Smooth muscle cell (in vitro differentiated cells): Measurements from ENCODE around the gene PAF1. TPM values are rescaled to one million over a fixed set of nuclear protein-coding genes. Genes with fewer than 3 reads are reported as not detected.

Experiments used
- DNase-seq: peaks from one replicate; lab custom pipeline; 2025; ENCODE audit not compliant: unreplicated experiment; lab: John Stamatoyannopoulos, UW
- H2AFZ ChIP-seq: fragments of 200-600 bp; sonication (generic); 2 replicates; pipeline ENCODE4 v1.6.0; 2016; ENCODE audit warnings: antibody characterized with exemption, low read depth, mild to moderate bottlenecking
- H3F3A ChIP-seq: fragments of 200-600 bp; sonication (generic); 2 replicates; pipeline ENCODE4 v1.6.0; 2017; ENCODE audit warnings: antibody characterized with exemption, low read depth
- H3K27ac ChIP-seq: fragments of 200-600 bp; sonication (generic); 2 replicates; pipeline ENCODE4 v1.5.1; 2016; ENCODE audit warnings: low read depth, mild to moderate bottlenecking
- H3K27me3 ChIP-seq: fragments of 200-600 bp; sonication (generic); 2 replicates; pipeline ENCODE4 v1.6.1; 2016; ENCODE audit warnings: low read depth, mild to moderate bottlenecking
- H3K36me3 ChIP-seq: fragments of 200-600 bp; sonication (generic); 2 replicates; pipeline ENCODE4 v1.5.1; 2016; ENCODE audit warnings: low read depth
- H3K4me1 ChIP-seq: fragments of 200-600 bp; sonication (generic); 2 replicates; pipeline ENCODE4 v1.5.1; 2016; ENCODE audit warnings: low read depth
- H3K4me2 ChIP-seq: fragments of 200-600 bp; sonication (generic); 2 replicates; pipeline ENCODE4 v1.6.0; 2016; ENCODE audit warnings: mild to moderate bottlenecking
- H3K4me3 ChIP-seq: fragments of 200-600 bp; sonication (generic); 2 replicates; pipeline ENCODE4 v1.5.1; 2016; ENCODE audit warnings: mild to moderate bottlenecking
- H3K79me2 ChIP-seq: fragments of 200-600 bp; sonication (generic); 2 replicates; pipeline ENCODE4 v1.6.0; 2016; ENCODE audit warnings: low read depth, mild to moderate bottlenecking
- H3K9ac ChIP-seq: fragments of 200-600 bp; sonication (generic); 2 replicates; pipeline ENCODE4 v1.6.0; 2016; ENCODE audit warnings: low read depth
- H3K9me3 ChIP-seq: fragments of 200-600 bp; sonication (generic); replicated peaks from 2 replicates; pipeline ENCODE4 v1.5.1; 2016; ENCODE audit warnings: low read depth
- H4K20me1 ChIP-seq: fragments of 200-600 bp; sonication (generic); 2 replicates; pipeline ENCODE4 v1.6.0; 2016; ENCODE audit warnings: low read depth
- WGBS: methylation state at CpG from one replicate; pipeline ENCODE4 v1.1.7; 2016; ENCODE audit warnings: low lambda C conversion rate; 5-methylcytosine and 5-hydroxymethylcytosine counted together
- polyA plus RNA-seq: library from polyadenylated mRNA; unstranded; fragments of >200 nt; fragmentation: Nextera tagmentation; extraction: Ambion mirVana; gene quantifications from 2 replicates; pipeline ENCODE4 v1.2.1, GENCODE V29; 2016
- total RNA-seq: library from RNA; depleted of rRNA; stranded (reverse); fragments of >200 nt; gene quantifications from 2 replicates; pipeline ENCODE4 v1.2.3, GENCODE V29; 2014
- TF ChIP-seq, protein P1 (sequence below): fragments of 200-600 bp; sonication (generic); IDR thresholded peaks from 2 replicates; pipeline ENCODE4 v1.5.1; 2017; ENCODE audit warnings: borderline replicate concordance, mild to moderate bottlenecking, antibody characterized with exemption; ENCODE audit not compliant: insufficient read depth, poor library complexity, severe bottlenecking

Gene PAF1
- total and polyA plus RNA-seq, 2 experiments from 2014 or later = 27.8 to 42.7 TPM

DNA sequence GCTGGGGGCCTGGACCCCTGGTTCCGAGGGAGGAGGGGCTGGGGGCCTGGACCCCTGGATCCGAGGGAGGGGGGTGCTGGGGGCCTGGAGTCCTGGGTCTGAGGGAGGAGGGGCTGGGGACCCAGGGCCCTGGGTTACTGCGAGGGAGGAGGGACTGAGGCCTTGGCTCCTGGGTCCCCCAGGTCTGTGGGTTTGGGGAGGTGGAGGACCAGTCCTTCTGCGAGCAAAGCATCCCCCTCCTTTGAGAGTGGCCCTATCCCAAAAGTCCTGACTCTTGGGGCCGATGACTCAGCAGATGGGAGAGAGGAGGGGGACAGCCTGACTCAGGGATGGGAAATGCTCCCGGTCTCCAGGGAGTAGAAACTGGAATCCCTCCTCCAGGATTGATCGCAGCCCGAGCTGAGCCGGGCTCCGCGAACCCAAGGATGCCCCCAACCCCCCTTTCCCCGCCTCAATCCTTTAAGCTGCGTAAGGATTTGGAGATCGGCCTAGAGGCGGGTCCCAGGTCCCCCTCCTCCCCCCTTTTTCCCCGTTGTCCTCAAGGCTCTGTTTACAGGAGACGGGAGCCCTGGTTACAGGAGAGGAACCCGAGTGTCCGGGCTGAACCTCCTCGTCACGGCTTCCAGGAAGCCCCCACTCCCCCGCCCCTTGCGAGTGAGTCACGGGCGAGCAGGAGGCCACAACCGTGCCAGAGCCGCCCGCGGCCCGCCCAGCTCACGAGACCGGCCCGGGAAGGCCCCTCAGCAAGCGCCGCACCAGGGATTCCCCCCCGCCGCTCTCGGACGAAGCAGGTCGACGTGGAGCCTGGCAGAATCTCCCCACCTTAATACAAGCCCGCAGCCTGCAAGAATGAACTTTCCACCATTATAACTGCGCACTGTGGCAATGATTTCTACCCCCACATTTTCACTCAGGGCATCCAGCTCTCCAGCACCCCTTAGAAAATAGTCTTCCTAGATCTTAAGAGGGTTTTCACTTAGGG is 12.7 kb upstream of the PAF1 start:
- Histone ChIP-seq H3K4me1 (peaks cover 13% of the 10 kb centered on the region), H3F3A (peaks cover 37% of the 10 kb centered on the region), H3K4me2 (peak overlapping the region; percentile 98), H3K36me3 (no peaks in the 10 kb centered on the region), H4K20me1 (peaks cover 19% of the 10 kb centered on the region), H3K79me2 (peaks cover 19% of the 10 kb centered on the region), H3K27ac (peak overlapping the region; percentile 100), H2AFZ (no peak overlapping the region), H3K4me3 (peak overlapping the region; percentile 62), H3K9me3 (no peaks in the 10 kb centered on the region), H3K9ac (peak overlapping the region; percentile 99), H3K27me3 (no peaks in the 10 kb centered on the region)
- TF ChIP-seq, protein P1, sequence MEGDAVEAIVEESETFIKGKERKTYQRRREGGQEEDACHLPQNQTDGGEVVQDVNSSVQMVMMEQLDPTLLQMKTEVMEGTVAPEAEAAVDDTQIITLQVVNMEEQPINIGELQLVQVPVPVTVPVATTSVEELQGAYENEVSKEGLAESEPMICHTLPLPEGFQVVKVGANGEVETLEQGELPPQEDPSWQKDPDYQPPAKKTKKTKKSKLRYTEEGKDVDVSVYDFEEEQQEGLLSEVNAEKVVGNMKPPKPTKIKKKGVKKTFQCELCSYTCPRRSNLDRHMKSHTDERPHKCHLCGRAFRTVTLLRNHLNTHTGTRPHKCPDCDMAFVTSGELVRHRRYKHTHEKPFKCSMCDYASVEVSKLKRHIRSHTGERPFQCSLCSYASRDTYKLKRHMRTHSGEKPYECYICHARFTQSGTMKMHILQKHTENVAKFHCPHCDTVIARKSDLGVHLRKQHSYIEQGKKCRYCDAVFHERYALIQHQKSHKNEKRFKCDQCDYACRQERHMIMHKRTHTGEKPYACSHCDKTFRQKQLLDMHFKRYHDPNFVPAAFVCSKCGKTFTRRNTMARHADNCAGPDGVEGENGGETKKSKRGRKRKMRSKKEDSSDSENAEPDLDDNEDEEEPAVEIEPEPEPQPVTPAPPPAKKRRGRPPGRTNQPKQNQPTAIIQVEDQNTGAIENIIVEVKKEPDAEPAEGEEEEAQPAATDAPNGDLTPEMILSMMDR = no peak
- peak; percentile 96 for DNase-seq
- 3% methylated on average over 28 of the region's 43 CpGs for WGBS

DNA sequence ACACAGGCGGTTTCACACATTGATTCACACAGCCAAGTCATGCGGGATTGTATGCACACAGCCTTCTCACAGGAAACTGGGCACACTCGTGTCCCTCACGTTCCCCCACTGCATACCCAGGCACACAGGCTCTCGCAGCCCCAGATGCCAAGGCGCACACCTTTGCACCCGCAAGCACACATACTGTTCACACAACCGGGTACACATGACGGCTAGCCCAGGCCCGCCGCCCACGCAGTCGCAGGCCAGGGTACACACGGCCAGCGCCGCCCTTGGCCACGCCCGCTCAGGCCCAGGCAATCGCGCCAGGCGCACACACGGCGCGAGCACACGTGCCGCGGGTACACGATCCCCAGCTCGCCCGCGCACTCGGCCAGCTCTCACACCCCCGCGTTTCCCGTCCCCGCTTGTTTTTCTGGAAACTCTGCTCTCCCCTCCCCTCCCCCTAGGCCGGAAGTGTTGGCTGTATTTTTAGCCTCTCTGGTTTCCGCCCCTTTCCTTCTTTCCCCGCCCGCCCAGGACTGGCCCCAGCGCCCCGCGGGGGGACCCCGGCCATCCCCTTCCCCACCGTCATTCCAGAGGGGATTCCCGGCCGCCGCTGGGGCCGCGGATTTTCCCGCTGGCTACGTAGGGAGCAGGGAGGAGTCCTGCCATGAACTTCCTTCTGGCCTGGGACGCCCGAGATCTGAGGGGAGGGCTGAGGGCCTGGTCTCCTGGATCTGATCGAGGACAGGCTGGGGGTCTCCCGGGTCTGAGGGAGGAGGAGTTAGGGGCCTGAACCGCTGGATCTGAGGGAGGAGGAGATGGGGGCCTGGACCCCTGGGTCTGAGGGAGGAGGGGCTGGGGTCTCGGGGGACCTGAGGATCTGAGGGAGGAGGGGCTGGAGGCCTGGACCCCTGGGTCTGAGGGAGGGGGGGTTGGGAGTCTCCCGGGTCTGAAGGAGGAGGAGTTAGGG is 11.7 kb upstream of the PAF1 start:
- Histone ChIP-seq H2AFZ (no peak overlapping the region), H3K27ac (peak overlapping the region; percentile 100), H3K9ac (peak overlapping the region; percentile 99), H3K4me1 (peaks cover 17% of the 10 kb centered on the region), H4K20me1 (peaks cover 9% of the 10 kb centered on the region), H3K27me3 (no peaks in the 10 kb centered on the region), H3F3A (peaks cover 39% of the 10 kb centered on the region), H3K4me2 (peak overlapping the region; percentile 98), H3K79me2 (peaks cover 9% of the 10 kb centered on the region), H3K36me3 (no peaks in the 10 kb centered on the region), H3K9me3 (no peaks in the 10 kb centered on the region), H3K4me3 (peak overlapping the region; percentile 62)
- WGBS = 5% methylated on average over 49 of the region's 59 CpGs
- TF ChIP-seq, protein P1 = no peak
- peak; percentile 86 for DNase-seq

DNA sequence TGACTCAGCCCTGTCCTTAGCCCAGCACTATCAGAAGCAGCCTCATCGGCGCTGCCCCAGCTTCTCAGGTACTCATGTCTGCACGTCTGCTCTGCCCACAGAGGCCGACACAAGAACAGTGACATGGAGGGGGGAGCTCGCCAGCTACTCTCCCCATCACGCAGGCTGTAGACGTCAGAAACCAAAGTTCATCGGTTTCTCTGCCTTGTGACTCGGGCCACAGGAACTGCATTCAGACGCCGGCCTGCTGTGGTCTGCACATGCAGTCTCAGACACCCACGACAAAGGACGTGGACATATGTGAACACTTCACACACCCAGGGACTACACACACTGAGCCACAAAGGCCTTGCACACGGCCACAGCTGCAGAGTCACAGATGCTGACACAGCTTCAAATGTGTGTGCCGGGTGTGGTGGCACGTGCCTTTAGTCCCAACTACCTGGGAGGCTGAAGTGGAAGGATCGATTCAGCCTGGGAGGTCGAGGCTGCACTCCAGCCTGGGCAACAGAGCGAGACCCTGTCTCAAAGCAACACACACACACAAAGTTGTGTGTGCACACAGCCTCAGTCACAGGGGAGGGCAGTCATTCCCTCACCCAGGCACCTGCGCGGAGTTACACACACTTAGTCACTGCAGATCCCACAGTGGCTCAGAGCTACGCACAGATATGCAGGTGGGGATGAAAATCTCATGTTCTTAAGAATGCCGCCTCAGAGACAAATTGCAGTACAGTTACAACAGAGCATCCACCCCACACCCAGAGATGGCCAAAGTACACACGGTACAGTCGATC is 10.8 kb upstream of the PAF1 start:
- TF ChIP-seq, protein P1 = no peak
- Histone ChIP-seq H3K4me1 (peaks cover 17% of the 10 kb centered on the region), H3K27me3 (no peaks in the 10 kb centered on the region), H3K9me3 (no peaks in the 10 kb centered on the region), H3K27ac (peak overlapping the region; percentile 100), H3K4me2 (peak overlapping the region; percentile 98), H4K20me1 (peaks cover under 1% of the 10 kb centered on the region), H3K79me2 (no peaks in the 10 kb centered on the region), H2AFZ (no peak overlapping the region), H3K36me3 (no peaks in the 10 kb centered on the region), H3K9ac (peak overlapping the region; percentile 99), H3F3A (peaks cover 33% of the 10 kb centered on the region), H3K4me3 (peak overlapping the region; percentile 62)
- no peak for DNase-seq
- 31% methylated on average over 25 of the region's 25 CpGs for WGBS
